ENCODE results near the gene PCDHGB5. TPM values are rescaled to one million over a fixed set of nuclear protein-coding genes. Genes with fewer than 3 reads are reported as not detected.

The PCDHGB5 gene
- total and polyA plus RNA-seq, 2 of the 13 experiments (the other 11 are each of a cell fraction or from before 2014, with no cell fraction given) = 0.08 to 0.44 TPM

GRCh38 chr5:141369994-141370848 is 27.5 kb upstream of the PCDHGB5 start, which contains the start of gene PCDHGB3:
PCDHGB3 (plus strand) TSS chr5:141370242; CDS start chr5:141370395, 153 bp downstream.
- no peak for DNase-seq (ENCODE audit: low spot score)
- no peak within 1 kb of the TSS for H3K27ac ChIP-seq (ENCODE audit: extremely low read length, insufficient read depth, low read length)
- 67% methylated on average over 32 of the region's 32 CpGs for WGBS (ENCODE audit: low lambda C conversion rate)
- no peak within 1 kb of the TSS for H3K4me3 ChIP-seq (replicated peaks in 1 of 3; ENCODE audit: insufficient read depth in 1 of 3, low read depth in 2 of 3, low read length in 3 of 3)
- FAIRE-seq = no peak
- H3K4me1 ChIP-seq (ENCODE audit: insufficient read depth, low read length) = no peaks in the 10 kb centered on the region
- ChIA-PET POLR2A (no interaction called here), CTCF (ENCODE audit: low intra/inter-chr PET ratio, low total read pairs) (no interaction called here)
- H2AFZ ChIP-seq (ENCODE audit: low read length) = no peak within 1 kb of the TSS
- H3K79me2 ChIP-seq (ENCODE audit: insufficient read depth, low read length) = no peaks in the 10 kb centered on the region
- intact Hi-C loops (cut with micrococcal nuclease; ENCODE audit: unreplicated experiment) (no loop called here), in situ Hi-C loops (cut with HindIII; ENCODE audit: extremely low pct_ligation_motif_present, low pct_unique_long_range_greater_than_20kb) (no loop called here)
- ATAC-seq = no peak
- no peaks in the 10 kb centered on the region for H3K27me3 ChIP-seq (ENCODE audit: control insufficient read depth in 1 of 2, insufficient read depth in 2 of 2, low read length in 2 of 2)
- H4K20me1 ChIP-seq (ENCODE audit: insufficient read depth, low read length) = no peaks in the 10 kb centered on the region
- no peaks in the 10 kb centered on the region for H3K36me3 ChIP-seq (replicated peaks in 1 of 2; ENCODE audit: control insufficient read depth in 1 of 2, insufficient read depth in 2 of 2, low read length in 2 of 2)
- TF ChIP-seq FOXO1 (CRISPR knock-in tag; IDR thresholded peaks at IDR 0.05) (no peak), NFATC3 (CRISPR knock-in tag; IDR thresholded peaks at IDR 0.05) (no peak), ZNF703 (CRISPR knock-in tag; IDR thresholded peaks at IDR 0.05; ENCODE audit: borderline replicate concordance) (no peak), ZFP36 (IDR thresholded peaks at IDR 0.05; ENCODE audit: borderline replicate concordance, low read depth, low read length, partially characterized antibody) (no peak), STAT5B (CRISPR knock-in tag; IDR thresholded peaks at IDR 0.05) (no peak), TCF7L2 (IDR thresholded peaks at IDR 0.05; ENCODE audit: low read depth, low read length) (no peak), HOXA3 (CRISPR knock-in tag; IDR thresholded peaks at IDR 0.05) (no peak), ZNF737 (CRISPR knock-in tag; IDR thresholded peaks at IDR 0.05; ENCODE audit: borderline replicate concordance) (no peak), ZNF20 (CRISPR knock-in tag; IDR thresholded peaks at IDR 0.05) (no peak), ZNF275 (CRISPR knock-in tag; IDR thresholded peaks at IDR 0.05; ENCODE audit: borderline replicate concordance) (no peak), NAIF1 (CRISPR knock-in tag; IDR thresholded peaks at IDR 0.05; ENCODE audit: borderline replicate concordance) (no peak), ZNF710 (CRISPR knock-in tag; IDR thresholded peaks at IDR 0.05; ENCODE audit: borderline replicate concordance) (no peak), RFX3 (CRISPR knock-in tag; IDR thresholded peaks at IDR 0.05) (no peak), DRAP1 (CRISPR knock-in tag; IDR thresholded peaks at IDR 0.05) (no peak), ZFP41 (CRISPR knock-in tag; IDR thresholded peaks at IDR 0.05; ENCODE audit: borderline replicate concordance) (no peak), NFYB (CRISPR knock-in tag; IDR thresholded peaks at IDR 0.05) (no peak)
- no peak within 1 kb of the TSS for H3K9ac ChIP-seq (ENCODE audit: insufficient read depth, low read depth, low read length)
- H3K4me2 ChIP-seq (ENCODE audit: low read depth, low read length) = no peak within 1 kb of the TSS
- no TSS peak for BruUV-seq (replicated peaks)
- H3K9me3 ChIP-seq (ENCODE audit: low read length) = peaks cover 56% of the 10 kb centered on the region
